ENCODE measurements around the gene SBF2.

The SBF2 gene

GRCh38 chr11:10317776-10318526 lies 23.9 kb upstream of the SBF2 start:
- DNase-seq (ENCODE audit: low read depth) = no peak

- DNase-seq (ENCODE audit: low read depth) = no peak
These were observed 23.2 kb upstream of the SBF2 start for GRCh38 chr11:10317151-10317755.

- no peak for DNase-seq (ENCODE audit: low read depth)
These were observed 21.1 kb upstream of the SBF2 start for GRCh38 chr11:10315083-10315482.

GRCh38 chr11:10314199-10315072 lies 20.4 kb upstream of the SBF2 start:
- DNase-seq (ENCODE audit: low read depth) = peak; percentile 63

- DNase-seq (ENCODE audit: low read depth) = no peak
These were observed 17.8 kb upstream of the SBF2 start for GRCh38 chr11:10311802-10312201.

GRCh38 chr11:10310301-10310841 lies 16.4 kb upstream of the SBF2 start:
- peak; percentile 65 for DNase-seq (ENCODE audit: low read depth)

GRCh38 chr11:10309163-10310093 lies 15.4 kb upstream of the SBF2 start:
- DNase-seq (ENCODE audit: low read depth) = peak; percentile 69

GRCh38 chr11:10308201-10308954 lies 14.4 kb upstream of the SBF2 start:
- DNase-seq (ENCODE audit: low read depth) = no peak

GRCh38 chr11:10307400-10308200 lies 13.6 kb upstream of the SBF2 start:
- peak; percentile 96 for DNase-seq (ENCODE audit: low read depth)

- DNase-seq (ENCODE audit: low read depth) = no peak
These were observed 13.0 kb upstream of the SBF2 start for GRCh38 chr11:10307022-10307399.

GRCh38 chr11:10305964-10306918 lies 12.2 kb upstream of the SBF2 start:
- DNase-seq (ENCODE audit: low read depth) = peak; percentile 47

GRCh38 chr11:10305262-10305963 lies 11.4 kb upstream of the SBF2 start:
- peak; percentile 35 for DNase-seq (ENCODE audit: low read depth)

- DNase-seq (ENCODE audit: low read depth) = peak; percentile 96
These were observed 10.7 kb upstream of the SBF2 start, which contains the start of gene ADM for GRCh38 chr11:10304495-10305261. TSS of gene ADM (plus strand) at chr11:10305073. CDS start at chr11:10305701, 628 bp downstream.

- peak; percentile 87 for DNase-seq (ENCODE audit: low read depth)
These were observed 9.7 kb upstream of the SBF2 start for GRCh38 chr11:10303558-10304363.

GRCh38 chr11:10302744-10303557 lies 8.9 kb upstream of the SBF2 start:
- peak; percentile 75 for DNase-seq (ENCODE audit: low read depth)
